NCI-H82 (cell line): ENCODE results near the gene C8G.

Experiments used
- DNase-seq: peaks from one replicate; lab custom pipeline; 2025; lab: John Stamatoyannopoulos, UW

The C8G gene

DNA sequence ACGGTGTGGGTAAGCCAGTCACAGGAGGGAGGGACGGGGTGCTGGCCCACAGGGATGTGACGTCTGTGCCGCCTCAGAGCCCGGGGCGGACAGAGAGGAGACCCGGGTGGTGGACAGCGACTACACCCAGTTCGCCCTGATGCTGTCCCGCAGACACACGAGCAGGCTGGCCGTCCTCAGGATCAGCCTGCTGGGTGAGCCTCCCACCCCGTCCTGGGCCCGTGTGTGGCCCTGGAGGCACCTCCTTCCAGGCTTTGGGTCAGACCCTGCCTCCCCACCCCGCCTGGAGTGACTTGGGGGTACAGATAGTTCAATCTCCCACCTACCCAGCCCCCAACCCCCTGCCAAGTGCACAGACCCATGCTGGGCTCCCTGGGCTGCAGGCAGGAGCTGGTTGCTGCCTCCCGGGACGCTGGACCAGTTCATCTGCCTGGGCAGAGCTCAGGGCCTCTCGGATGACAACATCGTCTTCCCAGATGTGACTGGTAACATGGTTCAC, 8.8 kb downstream of the C8G start:
- DNase-seq = no peak

GRCh38 chr9:136954270-136955083, 9.4 kb downstream of the C8G start:
- no peak for DNase-seq

GRCh38 chr9:136955202-136955942, 10.3 kb downstream of the C8G start:
- DNase-seq = no peak

DNA sequence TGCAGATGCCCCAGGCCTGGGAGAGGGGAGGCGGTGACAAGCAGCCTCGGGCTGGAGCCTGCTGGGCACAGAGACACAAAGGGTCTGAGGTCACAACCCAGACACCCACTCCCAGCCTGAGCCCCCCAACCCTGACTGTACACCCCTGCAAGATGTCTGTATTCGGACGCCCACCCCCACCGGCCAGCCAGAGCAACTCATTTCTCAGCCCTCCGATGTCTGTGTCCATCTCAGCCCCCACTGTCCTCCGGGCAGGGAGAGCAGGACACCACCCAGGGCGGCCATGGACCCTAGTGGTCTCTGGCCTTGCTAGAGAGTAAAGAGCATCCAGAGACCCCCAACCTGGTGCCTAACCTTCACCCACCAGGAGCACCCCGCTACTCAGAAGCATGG, 10.9 kb downstream of the C8G start:
- no peak for DNase-seq

- no peak for DNase-seq
Observed at GRCh38 chr9:136956604-136957003, 11.6 kb downstream of the C8G start.

DNA sequence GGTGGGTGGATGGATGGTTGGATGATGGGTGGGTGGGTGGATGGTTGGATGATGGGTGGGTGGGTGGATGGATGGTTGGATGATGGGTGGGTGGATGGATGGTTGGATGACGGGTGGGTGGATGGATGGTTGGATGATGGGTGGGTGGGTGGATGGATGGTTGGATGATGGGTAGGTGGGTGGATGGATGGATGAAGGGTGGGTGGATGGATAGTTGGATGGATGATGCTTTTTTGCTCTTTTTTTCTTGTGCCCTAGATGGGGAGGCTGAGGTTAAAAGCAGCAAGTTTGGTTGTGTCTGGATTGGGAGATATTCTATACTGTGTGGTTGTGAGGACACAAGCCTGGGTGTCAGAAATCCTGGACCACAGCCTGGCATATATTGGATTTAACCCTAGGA, 12.4 kb downstream of the C8G start:
- no peak for DNase-seq

DNA sequence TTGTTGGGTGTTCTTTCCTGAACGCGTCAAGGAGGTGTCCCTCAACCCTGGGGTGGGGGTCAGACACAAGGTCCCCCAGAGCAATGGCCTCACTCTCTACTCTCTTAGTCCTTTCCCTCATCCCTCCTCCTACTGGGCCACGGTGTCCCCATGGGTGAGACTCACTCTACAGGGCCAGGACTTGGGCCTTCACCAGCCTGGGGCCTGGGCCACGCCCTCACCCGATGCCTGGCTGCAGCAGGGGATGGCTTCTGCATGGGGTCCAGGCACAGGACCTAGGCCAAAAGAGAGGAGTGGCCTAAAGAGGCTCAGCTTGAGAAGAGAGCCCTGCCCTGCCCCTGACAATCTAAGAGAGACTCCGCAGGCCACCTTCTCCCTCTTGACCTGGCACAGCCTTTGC, 12.9 kb downstream of the C8G start:
- no peak for DNase-seq

DNA sequence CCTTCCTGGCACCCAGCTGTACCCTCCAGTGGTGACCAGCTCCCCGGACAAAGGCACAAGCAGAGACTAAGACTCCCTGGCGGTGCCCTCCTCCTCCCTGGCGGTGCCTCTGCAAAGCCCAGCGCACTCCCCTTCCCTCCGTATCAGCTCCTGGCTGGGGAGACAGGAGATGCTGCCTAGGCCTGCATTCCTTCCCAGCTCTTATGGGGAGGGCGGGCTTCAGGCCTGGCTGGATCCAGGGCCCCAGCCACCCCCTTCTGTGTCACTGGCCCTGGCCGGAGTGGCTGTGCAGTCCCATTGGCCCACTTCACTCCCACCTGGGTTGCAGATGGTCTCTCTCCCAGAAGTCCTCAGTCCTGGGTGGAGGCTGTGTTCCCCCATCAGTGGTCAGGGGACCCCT, 13.4 kb downstream of the C8G start:
- no peak for DNase-seq

- no peak for DNase-seq
Observed at GRCh38 chr9:136958898-136959850, 14.1 kb downstream of the C8G start.

GRCh38 chr9:136960212-136960937, 15.3 kb downstream of the C8G start:
- no peak for DNase-seq

- DNase-seq = no peak
Observed at GRCh38 chr9:136960938-136961275, 15.9 kb downstream of the C8G start.

DNA sequence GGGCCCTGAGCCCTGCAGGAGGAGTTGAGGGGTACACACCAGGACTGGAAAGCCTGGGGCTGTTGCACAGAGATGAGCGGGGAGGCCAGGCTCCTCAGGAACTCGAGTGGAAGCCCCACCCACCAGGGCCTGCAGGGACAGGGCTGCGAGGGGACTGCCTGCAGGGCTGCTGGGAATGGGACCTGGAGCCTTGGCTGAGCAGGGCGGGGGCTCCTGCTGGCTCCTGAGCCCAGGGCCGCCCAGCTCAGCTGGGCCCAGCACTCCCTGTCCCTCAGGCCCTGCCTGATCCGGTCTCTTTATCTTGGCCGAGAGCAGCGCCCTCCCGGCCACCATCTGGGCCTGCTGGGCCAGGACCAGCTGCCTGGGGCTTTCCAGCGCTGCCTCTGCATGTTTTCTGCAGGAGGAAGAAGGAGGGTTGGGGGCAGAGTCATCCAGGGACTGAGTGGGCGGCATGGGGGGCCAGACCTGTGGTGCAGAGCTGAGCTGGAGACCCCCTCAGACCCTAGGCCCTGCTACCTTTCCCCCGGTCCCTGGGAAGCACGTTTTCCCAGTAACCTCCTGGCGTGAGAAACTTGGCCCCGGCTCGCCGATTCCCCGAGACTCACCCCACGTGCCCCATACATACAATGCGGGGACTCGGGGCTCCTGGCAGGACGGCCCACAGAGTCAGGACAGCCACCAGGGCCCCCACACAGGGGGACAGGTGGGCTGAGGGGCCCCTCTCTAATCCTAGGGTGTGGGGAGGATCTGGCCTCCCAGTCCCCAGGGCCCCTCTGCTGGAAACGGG, 16.4 kb downstream of the C8G start:
- DNase-seq = peak; percentile 25

DNA sequence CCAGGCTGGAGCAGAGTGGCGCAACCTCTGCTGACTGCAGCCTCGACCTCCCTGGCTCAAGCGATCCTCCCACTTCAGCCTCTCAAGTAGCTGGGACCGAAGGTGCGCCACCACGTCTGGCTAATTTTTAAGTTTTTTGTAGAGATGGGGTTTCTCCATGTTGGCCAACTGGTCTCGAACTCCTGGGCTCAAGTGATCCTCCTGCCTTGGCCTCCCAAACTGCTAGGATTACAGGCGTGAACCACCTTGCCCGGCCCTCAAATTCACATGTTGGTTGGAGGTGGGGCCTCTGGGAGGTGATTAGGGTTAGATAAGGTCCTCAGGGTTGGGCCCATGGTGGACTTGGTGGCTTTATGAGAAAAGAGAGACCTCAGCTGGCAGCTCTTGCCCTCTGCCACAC, 17.1 kb downstream of the C8G start:
- DNase-seq = no peak

- no peak for DNase-seq
Observed at GRCh38 chr9:136962701-136963248, 17.7 kb downstream of the C8G start.

- no peak for DNase-seq
Observed at GRCh38 chr9:136963341-136963740, 18.3 kb downstream of the C8G start.

GRCh38 chr9:136963751-136964150, 18.7 kb downstream of the C8G start:
- DNase-seq = no peak

DNA sequence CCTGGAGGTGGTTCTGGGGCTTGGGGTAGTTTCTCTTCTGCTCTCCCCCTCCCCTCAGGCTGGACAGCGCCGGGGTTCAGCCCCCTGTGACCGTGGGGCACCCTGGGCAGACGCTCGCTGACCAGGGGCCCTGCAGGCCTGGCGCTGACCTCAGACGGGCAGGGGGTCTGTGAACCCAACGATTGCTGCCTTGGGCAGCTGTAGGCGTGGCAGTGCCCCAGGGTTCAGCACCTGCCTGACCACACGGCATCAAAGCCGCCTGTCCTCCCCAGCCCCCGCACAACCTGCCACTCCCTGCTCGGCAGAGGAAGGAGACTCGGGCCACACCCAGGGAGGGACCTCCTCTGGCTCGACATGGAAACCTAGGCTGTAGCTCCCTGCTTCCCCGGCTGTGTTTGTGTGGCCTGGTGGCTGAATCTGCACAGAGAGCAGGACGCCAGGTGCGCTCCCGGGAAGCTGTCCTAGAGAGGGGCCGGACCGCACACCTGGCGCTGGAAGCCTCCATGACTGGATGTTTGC, 19.2 kb downstream of the C8G start:
- DNase-seq = peak; percentile 20

GRCh38 chr9:136964833-136965422, 19.9 kb downstream of the C8G start:
- DNase-seq = no peak

DNA sequence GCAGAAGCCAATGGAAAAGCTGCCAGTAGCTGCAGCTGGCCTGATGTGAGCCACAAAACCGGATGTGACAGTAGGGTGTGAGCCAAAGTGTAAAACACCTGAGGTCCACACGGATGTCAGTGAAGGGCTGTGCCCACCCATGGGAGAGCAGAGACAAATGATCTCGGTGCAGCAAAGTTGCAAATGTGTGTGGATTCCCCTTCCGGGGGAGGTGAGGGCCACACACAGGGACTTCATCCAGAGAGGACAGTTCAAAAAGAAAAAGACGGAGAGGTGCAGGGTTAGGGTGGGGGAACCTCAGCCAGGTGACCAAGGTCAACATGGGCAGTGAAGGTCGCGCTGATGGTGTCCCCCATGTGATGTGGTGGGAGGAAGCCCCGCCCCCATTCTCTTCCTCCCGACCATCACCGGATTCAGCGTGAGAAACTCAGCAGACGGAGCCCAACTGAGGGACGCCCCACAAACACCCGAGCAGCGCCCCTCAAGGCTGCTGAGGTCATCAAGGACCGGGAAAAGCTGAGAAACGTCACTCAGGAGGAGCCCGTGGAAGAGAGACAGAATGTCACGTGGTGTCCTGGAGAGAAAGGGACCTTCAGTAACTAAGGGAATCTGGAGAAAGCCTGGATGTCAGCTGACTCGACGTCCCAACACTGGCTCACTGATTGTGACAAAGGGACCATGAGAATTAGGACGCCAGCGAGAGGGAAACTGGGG, 20.9 kb downstream of the C8G start:
- no peak for DNase-seq
